ENCODE results near the gene CD14. TPM values are rescaled to one million over a fixed set of nuclear protein-coding genes. Genes with fewer than 3 reads are reported as not detected.

The CD14 gene
- total and polyA plus RNA-seq, 2 donors, result 23.7 to 48.6 TPM

Other genes with a start within 250 kb of the CD14 start
- gene ANKHD1, start 231.3 kb downstream of the CD14 start, total RNA-seq, result 37.4 TPM
- 60.1 TPM for gene ANKHD1, start 231.3 kb downstream of the CD14 start, polyA plus RNA-seq
- 4.5 TPM for gene EIF4EBP3, start 85.5 kb downstream of the CD14 start, total RNA-seq
- gene EIF4EBP3, start 85.5 kb downstream of the CD14 start, polyA plus RNA-seq, result 48.7 TPM
- gene SRA1, start 75.7 kb downstream of the CD14 start, total RNA-seq, result 29.7 TPM
- gene SRA1, start 75.7 kb downstream of the CD14 start, polyA plus RNA-seq, result 46.3 TPM
- 9.3 TPM for gene APBB3, start 68.6 kb downstream of the CD14 start, total RNA-seq
- gene APBB3, start 68.6 kb downstream of the CD14 start, polyA plus RNA-seq, result 51.2 TPM
- 10.1 TPM for gene SLC35A4, start 68.3 kb downstream of the CD14 start, total RNA-seq
- 28.0 TPM for gene SLC35A4, start 68.3 kb downstream of the CD14 start, polyA plus RNA-seq
- 10.5 TPM for gene TMCO6, start 6.3 kb upstream of the CD14 start, total RNA-seq
- 18.4 TPM for gene TMCO6, start 6.3 kb upstream of the CD14 start, polyA plus RNA-seq
- 89.7 TPM for gene NDUFA2, start 14.5 kb upstream of the CD14 start, total RNA-seq
- gene NDUFA2, start 14.5 kb upstream of the CD14 start, polyA plus RNA-seq, result 193 TPM
- gene IK, start 14.7 kb upstream of the CD14 start, total RNA-seq, result 139 TPM
- 94.2 TPM for gene IK, start 14.7 kb upstream of the CD14 start, polyA plus RNA-seq
- 9.7 TPM for gene WDR55, start 31.7 kb upstream of the CD14 start, total RNA-seq
- gene WDR55, start 31.7 kb upstream of the CD14 start, polyA plus RNA-seq, result 24.0 TPM
- 0.52 TPM for gene DND1, start 40.4 kb upstream of the CD14 start, total RNA-seq
- gene DND1, start 40.4 kb upstream of the CD14 start, polyA plus RNA-seq, result 5.0 TPM
- 45.4 TPM for gene HARS1, start 58.2 kb upstream of the CD14 start, total RNA-seq
- gene HARS1, start 58.2 kb upstream of the CD14 start, polyA plus RNA-seq, result 58.8 TPM
- 23.4 TPM for gene HARS2, start 58.3 kb upstream of the CD14 start, total RNA-seq
- 32.6 TPM for gene HARS2, start 58.3 kb upstream of the CD14 start, polyA plus RNA-seq
- gene ZMAT2, start 67.3 kb upstream of the CD14 start, total RNA-seq, result 104 TPM
- 75.1 TPM for gene ZMAT2, start 67.3 kb upstream of the CD14 start, polyA plus RNA-seq
- gene PCDHA1, start 153.0 kb upstream of the CD14 start, total RNA-seq, result not detected
- gene PCDHA1, start 153.0 kb upstream of the CD14 start, polyA plus RNA-seq, result not detected
- not detected for gene PCDHA2, start 161.7 kb upstream of the CD14 start, total RNA-seq
- 0.02 TPM for gene PCDHA2, start 161.7 kb upstream of the CD14 start, polyA plus RNA-seq
- gene PCDHA3, start 167.9 kb upstream of the CD14 start, total RNA-seq, result under 0.01 TPM
- gene PCDHA3, start 167.9 kb upstream of the CD14 start, polyA plus RNA-seq, result 0.07 TPM
- 0.05 TPM for gene PCDHA4, start 173.9 kb upstream of the CD14 start, total RNA-seq
- 0.05 TPM for gene PCDHA4, start 173.9 kb upstream of the CD14 start, polyA plus RNA-seq
- gene PCDHA5, start 188.4 kb upstream of the CD14 start, total RNA-seq, result not detected
- 0.02 TPM for gene PCDHA5, start 188.4 kb upstream of the CD14 start, polyA plus RNA-seq
- gene PCDHA6, start 194.8 kb upstream of the CD14 start, total RNA-seq, result 0.05 TPM
- 0.05 TPM for gene PCDHA6, start 194.8 kb upstream of the CD14 start, polyA plus RNA-seq
- under 0.01 TPM for gene PCDHA7, start 201.1 kb upstream of the CD14 start, total RNA-seq
- 0.02 TPM for gene PCDHA7, start 201.1 kb upstream of the CD14 start, polyA plus RNA-seq
- gene PCDHA8, start 208.0 kb upstream of the CD14 start, total RNA-seq, result not detected
- gene PCDHA8, start 208.0 kb upstream of the CD14 start, polyA plus RNA-seq, result 0.02 TPM
- gene PCDHA9, start 215.2 kb upstream of the CD14 start, total RNA-seq, result not detected
- not detected for gene PCDHA9, start 215.2 kb upstream of the CD14 start, polyA plus RNA-seq
- gene PCDHA10, start 222.7 kb upstream of the CD14 start, total RNA-seq, result under 0.01 TPM
- gene PCDHA10, start 222.7 kb upstream of the CD14 start, polyA plus RNA-seq, result 0.02 TPM
- 0.05 TPM for gene PCDHA11, start 235.8 kb upstream of the CD14 start, total RNA-seq
- under 0.01 TPM for gene PCDHA11, start 235.8 kb upstream of the CD14 start, polyA plus RNA-seq
- under 0.01 TPM for gene PCDHA12, start 242.1 kb upstream of the CD14 start, total RNA-seq
- not detected for gene PCDHA12, start 242.1 kb upstream of the CD14 start, polyA plus RNA-seq
- under 0.01 TPM for gene PCDHA13, start 248.9 kb upstream of the CD14 start, total RNA-seq
- under 0.01 TPM for gene PCDHA13, start 248.9 kb upstream of the CD14 start, polyA plus RNA-seq

Measured in thymus (tissue), 2 donors.